ENCODE measurements around the gene SLC44A5.

Gene SLC44A5

GRCh38 chr1:75588779-75589475 is 22.0 kb downstream of the SLC44A5 start:
- DNase-seq (ENCODE audit: low read depth): no peak
- no peak for TF ChIP-seq CTCF (conservative IDR thresholded peaks at IDR 0.05; ENCODE audit: low read length)
- H3K4me3 ChIP-seq (ENCODE audit: low read length): no peak overlapping the region

GRCh38 chr1:75587692-75588091 is 23.2 kb downstream of the SLC44A5 start:
- H3K4me3 ChIP-seq (ENCODE audit: low read length): no peak overlapping the region
- TF ChIP-seq CTCF (conservative IDR thresholded peaks at IDR 0.05; ENCODE audit: low read length): no peak
- DNase-seq (ENCODE audit: low read depth): no peak

DNA sequence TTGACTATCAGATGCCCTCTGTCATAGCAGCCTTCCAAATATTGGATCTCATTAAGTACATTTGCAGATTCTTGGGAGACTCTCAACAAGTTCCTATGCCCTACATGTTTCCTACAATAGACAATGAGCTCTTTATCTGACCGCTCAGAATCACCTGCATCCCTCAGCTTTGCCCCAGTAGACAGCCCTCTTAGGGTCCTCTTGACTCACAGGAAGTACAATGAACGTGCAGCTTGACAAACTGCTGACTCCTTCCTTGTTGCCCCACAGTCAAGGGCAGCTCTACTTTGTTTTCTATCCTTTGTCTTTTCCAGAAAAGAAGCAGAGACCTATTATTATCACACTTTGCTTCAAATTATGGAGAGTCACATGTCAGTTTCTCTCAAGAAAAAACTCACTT is 27.6 kb downstream of the SLC44A5 start:
- no peak for DNase-seq (ENCODE audit: low read depth)
- no peak for TF ChIP-seq CTCF (conservative IDR thresholded peaks at IDR 0.05; ENCODE audit: low read length)

GRCh38 chr1:75582725-75583261 is 28.1 kb downstream of the SLC44A5 start:
- TF ChIP-seq CTCF (conservative IDR thresholded peaks at IDR 0.05; ENCODE audit: low read length): no peak
- no peak overlapping the region for H3K4me3 ChIP-seq (ENCODE audit: low read length)
- no peak for DNase-seq (ENCODE audit: low read depth)

More for the DNA sequence above, 27.6 kb downstream of the SLC44A5 start:
- H3K4me3 ChIP-seq (ENCODE audit: low read length): no peak overlapping the region

GRCh38 chr1:75579046-75579445 is 31.9 kb downstream of the SLC44A5 start:
- no peak for DNase-seq (ENCODE audit: low read depth)
- no peak overlapping the region for H3K4me3 ChIP-seq (ENCODE audit: low read length)
- TF ChIP-seq CTCF (conservative IDR thresholded peaks at IDR 0.05; ENCODE audit: low read length): no peak

- DNase-seq (ENCODE audit: low read depth): no peak
- no peak for TF ChIP-seq CTCF (conservative IDR thresholded peaks at IDR 0.05; ENCODE audit: low read length)
- no peak overlapping the region for H3K4me3 ChIP-seq (ENCODE audit: low read length)
These were observed 35.1 kb downstream of the SLC44A5 start for GRCh38 chr1:75575837-75576236.

GRCh38 chr1:75567191-75567590 is 43.7 kb downstream of the SLC44A5 start:
- TF ChIP-seq CTCF (conservative IDR thresholded peaks at IDR 0.05; ENCODE audit: low read length): no peak
- no peak overlapping the region for H3K4me3 ChIP-seq (ENCODE audit: low read length)
- no peak for DNase-seq (ENCODE audit: low read depth)

Data from AG10803 (cell line).